Measurements from ENCODE around the gene ALCAM.

- TF ChIP-seq CTCF (IDR thresholded peaks at IDR 0.05) (no peak), POLR2A (IDR thresholded peaks at IDR 0.05) (no peak)
Measured at GRCh38 chr3:105610473-105610872, 243.8 kb downstream of the ALCAM start.

Data from Peyer's patch (tissue), 4 donors.